IMR-90 (cell line): ENCODE data around the gene C17orf100.
"Not testable (repeated sequence)": the region's sequence is repeated elsewhere in the genome, so short reads cannot be mapped to it uniquely, and the experiment has no call there.

Experiments
- CEBPB ChIP-seq: IDR thresholded peaks from 2 replicates; pipeline ENCODE4 v1.6.1; 2012; ENCODE audit warnings: low read depth, low read length, improper control_type of control experiment
- TF ChIP-seq, protein P1 (sequence below): conservative IDR thresholded peaks from 2 replicates; pipeline ENCODE4 v1.5.1; 2012; ENCODE audit warnings: mild to moderate bottlenecking, low read depth, low read length, improper control_type of control experiment

DNA sequence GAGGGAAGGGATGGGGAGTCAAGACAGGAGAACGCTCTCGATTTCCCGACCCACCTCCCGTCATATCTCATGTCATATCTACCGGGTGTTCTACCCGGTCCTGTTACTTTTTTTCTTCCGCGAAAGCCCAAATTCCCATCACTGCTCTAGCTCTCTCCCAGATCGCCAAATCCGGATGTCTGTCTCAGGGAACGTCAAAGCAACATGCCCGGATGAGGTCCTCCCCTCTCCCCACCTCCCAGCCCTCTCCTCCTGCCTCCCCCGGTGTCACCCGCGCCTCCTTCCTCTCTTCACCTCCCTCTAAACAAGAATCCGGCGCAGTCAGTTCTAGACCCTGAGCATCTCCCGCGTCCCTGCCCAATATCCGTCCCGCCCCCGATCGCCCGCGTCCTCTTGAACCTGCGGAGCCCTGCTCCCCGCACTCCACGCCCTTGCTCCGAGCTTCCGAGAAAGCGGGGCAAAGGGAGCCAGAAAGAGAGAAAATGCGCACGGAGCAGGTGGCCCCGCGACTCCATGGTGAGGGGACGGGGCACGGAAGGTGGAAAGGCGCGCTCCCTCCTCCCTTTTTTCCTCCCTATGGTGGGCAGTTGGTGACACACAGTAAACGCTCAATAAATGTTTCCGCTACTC lies 4.3 kb downstream of the C17orf100 start:
- not testable (repeated sequence) for TF ChIP-seq CEBPB
- TF ChIP-seq, protein P1, sequence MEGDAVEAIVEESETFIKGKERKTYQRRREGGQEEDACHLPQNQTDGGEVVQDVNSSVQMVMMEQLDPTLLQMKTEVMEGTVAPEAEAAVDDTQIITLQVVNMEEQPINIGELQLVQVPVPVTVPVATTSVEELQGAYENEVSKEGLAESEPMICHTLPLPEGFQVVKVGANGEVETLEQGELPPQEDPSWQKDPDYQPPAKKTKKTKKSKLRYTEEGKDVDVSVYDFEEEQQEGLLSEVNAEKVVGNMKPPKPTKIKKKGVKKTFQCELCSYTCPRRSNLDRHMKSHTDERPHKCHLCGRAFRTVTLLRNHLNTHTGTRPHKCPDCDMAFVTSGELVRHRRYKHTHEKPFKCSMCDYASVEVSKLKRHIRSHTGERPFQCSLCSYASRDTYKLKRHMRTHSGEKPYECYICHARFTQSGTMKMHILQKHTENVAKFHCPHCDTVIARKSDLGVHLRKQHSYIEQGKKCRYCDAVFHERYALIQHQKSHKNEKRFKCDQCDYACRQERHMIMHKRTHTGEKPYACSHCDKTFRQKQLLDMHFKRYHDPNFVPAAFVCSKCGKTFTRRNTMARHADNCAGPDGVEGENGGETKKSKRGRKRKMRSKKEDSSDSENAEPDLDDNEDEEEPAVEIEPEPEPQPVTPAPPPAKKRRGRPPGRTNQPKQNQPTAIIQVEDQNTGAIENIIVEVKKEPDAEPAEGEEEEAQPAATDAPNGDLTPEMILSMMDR = not testable (repeated sequence)
